Lung (tissue), 12 donors: Measurements from ENCODE around the gene PCSK6. TPM values are rescaled to one million over a fixed set of nuclear protein-coding genes. Genes with fewer than 3 reads are reported as not detected.

ENCODE experiments used
- ATAC-seq: fragments of 200-7000 bp; cut with Tn5 transposase; one replicate; pipeline ENCODE4 v1.9.1; 2020; ENCODE audit warnings: moderate number of reproducible peaks; ENCODE audit not compliant: insufficient read depth, low FRiP score
- DNase-seq, 3 donors: peaks; one replicate each; pipeline ENCODE4 v3.0.0-alpha.2; 2013 to 2017
- H3K27ac ChIP-seq, 2 donors: one replicate each; pipeline ENCODE4 v1.5.1; 2013; ENCODE audit warnings: mild to moderate bottlenecking in 2 of 2, moderate library complexity in 2 of 2, control low read depth in 1 of 2, inconsistent platforms in 1 of 2, low read depth in 1 of 2, low read length in 1 of 2
- H3K27me3 ChIP-seq, 3 donors: one replicate each; pipeline ENCODE4 v1.5.1; 2013; ENCODE audit warnings: low read length in 2 of 3; ENCODE audit not compliant: control insufficient read depth in 3 of 3, insufficient read depth in 3 of 3
- H3K36me3 ChIP-seq, 4 donors: one replicate each; pipeline ENCODE4 v1.5.1; 2013; ENCODE audit warnings: low read length in 4 of 4, mild to moderate bottlenecking in 1 of 4, moderate library complexity in 1 of 4; ENCODE audit not compliant: control insufficient read depth in 4 of 4, insufficient read depth in 4 of 4
- H3K4me1 ChIP-seq, 5 donors: one replicate each; pipeline ENCODE4 v1.5.1; 2013; ENCODE audit warnings: low read length in 5 of 5, mild to moderate bottlenecking in 2 of 5, moderate library complexity in 1 of 5; ENCODE audit not compliant: control insufficient read depth in 5 of 5, insufficient read depth in 5 of 5
- H3K4me3 ChIP-seq: one replicate; pipeline ENCODE4 v1.5.1; 2013; ENCODE audit warnings: mild to moderate bottlenecking, control low read depth, moderate library complexity
- H3K9ac ChIP-seq, 2 donors: one replicate each; pipeline ENCODE4 v1.5.1; 2013; ENCODE audit warnings: low read length in 2 of 2, control low read depth in 1 of 2; ENCODE audit not compliant: insufficient read depth in 1 of 2
- H3K9me3 ChIP-seq, 4 donors: one replicate each; pipeline ENCODE4 v1.5.1; 2013; ENCODE audit warnings: low read length in 3 of 4, mild to moderate bottlenecking in 1 of 4, moderate library complexity in 1 of 4; ENCODE audit not compliant: control insufficient read depth in 4 of 4, insufficient read depth in 3 of 4
- CTCF ChIP-seq: IDR thresholded peaks from 2 replicates; pipeline ENCODE4 v1.5.1; 2012; ENCODE audit warnings: mild to moderate bottlenecking; ENCODE audit errors: control extremely low read depth, extremely low read depth
- WGBS, 2 donors: extraction: QIAGEN DNeasy Blood & Tissue Kit; methylation state at CpG; one replicate each; pipeline ENCODE4 v1.1.7; 2013; 5-methylcytosine and 5-hydroxymethylcytosine counted together
- polyA plus RNA-seq, 2 donors: library from polyadenylated mRNA; stranded (reverse); fragments of 200-250 nt; gene quantifications; one replicate each; pipeline ENCODE4 v1.2.1, GENCODE V29; 2013
- total RNA-seq, 2 donors: library from RNA; depleted of rRNA in 1 of 2; stranded (reverse); fragments of >200 nt in 1 of 2; gene quantifications; one replicate each; pipeline ENCODE4 v1.2.1, GENCODE V29; 2014 to 2021
- donor health status: control.
- donor health status: control.
- donor health status: Bipolar disorder and iron deficiency.
- donor health status: healthy.
- donor health status: DM: yes; HTN: yes; CAD: no.

The PCSK6 gene
- total and polyA plus RNA-seq, 4 donors = 4.6 to 41.0 (median 8.4) TPM

GRCh38 chr15:101275018-101275417 is 214.5 kb downstream of the PCSK6 start:
- 91% methylated on average over 5 of the region's 5 CpGs for WGBS, 2 donors
- H3K9me3 ChIP-seq = no peaks in the 10 kb centered on the region
- H3K4me3 ChIP-seq = no peak overlapping the region
- peaks cover 30 to 51% (median 45%) of the 10 kb centered on the region in 4 donors for H3K36me3 ChIP-seq
- ATAC-seq = no peak
- no peak for DNase-seq
- peaks cover 0 to 5% (median 0%) of the 10 kb centered on the region in 5 donors for H3K4me1 ChIP-seq
- no peaks in the 10 kb centered on the region for H3K27me3 ChIP-seq
- H3K27ac ChIP-seq = no peak overlapping the region
- TF ChIP-seq CTCF = no peak
- no peak overlapping the region for H3K9ac ChIP-seq

- Histone ChIP-seq H3K4me1 (peaks cover 0 to 5% (median 0%) of the 10 kb centered on the region in 5 donors), H3K27ac (no peak overlapping the region), H3K9ac (no peak overlapping the region), H3K9me3 (no peaks in the 10 kb centered on the region), H3K36me3 (peaks cover 40 to 53% (median 44%) of the 10 kb centered on the region in 4 donors), H3K27me3 (no peaks in the 10 kb centered on the region), H3K4me3 (no peak overlapping the region)
- no peak for ATAC-seq
- TF ChIP-seq CTCF = no peak
- no peak for DNase-seq
- 79 to 90% methylated on average over 5 of the region's 5 CpGs for WGBS, 2 donors
These were observed 216.0 kb downstream of the PCSK6 start for GRCh38 chr15:101273534-101273933.

- H3K9ac ChIP-seq = no peak overlapping the region
- DNase-seq = no peak
- WGBS, 2 donors = 96 to 97% methylated on average over 9 of the region's 9 CpGs
- no peak for TF ChIP-seq CTCF
- peaks cover 0 to 1% (median 0%) of the 10 kb centered on the region in 5 donors for H3K4me1 ChIP-seq
- no peak overlapping the region for H3K27ac ChIP-seq
- ATAC-seq = no peak
- no peak overlapping the region for H3K4me3 ChIP-seq
- H3K9me3 ChIP-seq = no peaks in the 10 kb centered on the region
- peaks cover 40 to 53% (median 44%) of the 10 kb centered on the region in 4 donors for H3K36me3 ChIP-seq
- H3K27me3 ChIP-seq = no peaks in the 10 kb centered on the region
These were observed 216.9 kb downstream of the PCSK6 start for GRCh38 chr15:101272584-101272983.
